ENCODE measurements around the gene CDK2AP2.
"Not testable (repeated sequence)": the region's sequence is repeated elsewhere in the genome, so short reads cannot be mapped to it uniquely, and the experiment has no call there.

The CDK2AP2 gene

GRCh38 chr11:67507864-67508485 lies at the start of gene CDK2AP2:
Gene CDK2AP2 (minus strand): TSS chr11:67508162. CDS start chr11:67508082, 80 bp downstream.
- peak; percentile 99 for DNase-seq (ENCODE audit: low read depth in 2 of 2)

GRCh38 chr11:67556244-67556643 lies 48.3 kb upstream of the CDK2AP2 start:
- DNase-seq (ENCODE audit: low read depth in 2 of 2), result no peak

GRCh38 chr11:67551697-67552096 lies 43.7 kb upstream of the CDK2AP2 start:
- DNase-seq (ENCODE audit: low read depth in 2 of 2), result not testable (repeated sequence)

GRCh38 chr11:67551127-67551526 lies 43.2 kb upstream of the CDK2AP2 start:
- DNase-seq (ENCODE audit: low read depth in 2 of 2), result no peak

- DNase-seq (ENCODE audit: low read depth in 2 of 2), result no peak
These were observed 40.7 kb upstream of the CDK2AP2 start for GRCh38 chr11:67548555-67549110.

GRCh38 chr11:67548112-67548511 lies 40.1 kb upstream of the CDK2AP2 start:
- not testable (repeated sequence) for DNase-seq (ENCODE audit: low read depth in 2 of 2)

- no peak for DNase-seq (ENCODE audit: low read depth in 2 of 2)
These were observed 37.3 kb upstream of the CDK2AP2 start for GRCh38 chr11:67545280-67545679.

- no peak for DNase-seq (ENCODE audit: low read depth in 2 of 2)
These were observed 36.8 kb upstream of the CDK2AP2 start for GRCh38 chr11:67544616-67545242.

GRCh38 chr11:67543585-67543984 lies 35.6 kb upstream of the CDK2AP2 start:
- no peak for DNase-seq (ENCODE audit: low read depth in 2 of 2)

GRCh38 chr11:67542971-67543370 lies 35.0 kb upstream of the CDK2AP2 start:
- no peak for DNase-seq (ENCODE audit: low read depth in 2 of 2)

GRCh38 chr11:67542169-67542568 lies 34.2 kb upstream of the CDK2AP2 start:
- DNase-seq (ENCODE audit: low read depth in 2 of 2), result no peak

- DNase-seq (ENCODE audit: low read depth in 2 of 2), result no peak
These were observed 33.2 kb upstream of the CDK2AP2 start for GRCh38 chr11:67541198-67541597.

- no peak for DNase-seq (ENCODE audit: low read depth in 2 of 2)
These were observed 31.6 kb upstream of the CDK2AP2 start for GRCh38 chr11:67539550-67539949.

GRCh38 chr11:67538823-67539505 lies 31.0 kb upstream of the CDK2AP2 start:
- no peak for DNase-seq (ENCODE audit: low read depth in 2 of 2)

- DNase-seq (ENCODE audit: low read depth in 2 of 2), result no peak
These were observed 30.3 kb upstream of the CDK2AP2 start for GRCh38 chr11:67538306-67538705.

GRCh38 chr11:67535561-67535960 lies 27.6 kb upstream of the CDK2AP2 start:
- no peak for DNase-seq (ENCODE audit: low read depth in 2 of 2)

- no peak for DNase-seq (ENCODE audit: low read depth in 2 of 2)
These were observed 26.2 kb upstream of the CDK2AP2 start for GRCh38 chr11:67534070-67534679.

GRCh38 chr11:67532889-67533288 lies 24.9 kb upstream of the CDK2AP2 start:
- DNase-seq (ENCODE audit: low read depth in 2 of 2), result no peak

- no peak for DNase-seq (ENCODE audit: low read depth in 2 of 2)
These were observed 22.3 kb upstream of the CDK2AP2 start for GRCh38 chr11:67530282-67530592.

- no peak for DNase-seq (ENCODE audit: low read depth in 2 of 2)
These were observed 20.4 kb upstream of the CDK2AP2 start for GRCh38 chr11:67528376-67528775.

- DNase-seq (ENCODE audit: low read depth in 2 of 2), result no peak
These were observed 17.5 kb upstream of the CDK2AP2 start for GRCh38 chr11:67525275-67525976.

- no peak for DNase-seq (ENCODE audit: low read depth in 2 of 2)
These were observed 16.5 kb upstream of the CDK2AP2 start for GRCh38 chr11:67524480-67524808.

All from fibroblast of skin of left biceps (primary cell).